Cardiac fibroblast (primary cell): ENCODE data around the gene SUCLG2.
A peak's percentile ranks its signal among the peaks of the same experiment; 100 is the strongest.

ENCODE experiments used
- DNase-seq, 2 donors: peaks; one replicate each; pipeline versions ENCODE4 v3.0.0 to v3.0.0-alpha.2; 2010; ENCODE audit warnings: low read depth in 2 of 2
- H3K4me3 ChIP-seq, 2 donors: replicated peaks in 1 of 2; 1 replicate in 1 of 2; 2 replicates in 1 of 2; pipeline ENCODE4 v1.5.1; 2011; ENCODE audit warnings: low read depth in 2 of 2, low read length in 2 of 2, mild to moderate bottlenecking in 2 of 2, moderate library complexity in 1 of 2
- TF ChIP-seq, protein P1 (sequence below): IDR thresholded peaks from one replicate; pipeline ENCODE4 v1.5.1; 2011; ENCODE audit warnings: low read depth, mild to moderate bottlenecking, low read length, inconsistent platforms

SUCLG2 gene

DNA sequence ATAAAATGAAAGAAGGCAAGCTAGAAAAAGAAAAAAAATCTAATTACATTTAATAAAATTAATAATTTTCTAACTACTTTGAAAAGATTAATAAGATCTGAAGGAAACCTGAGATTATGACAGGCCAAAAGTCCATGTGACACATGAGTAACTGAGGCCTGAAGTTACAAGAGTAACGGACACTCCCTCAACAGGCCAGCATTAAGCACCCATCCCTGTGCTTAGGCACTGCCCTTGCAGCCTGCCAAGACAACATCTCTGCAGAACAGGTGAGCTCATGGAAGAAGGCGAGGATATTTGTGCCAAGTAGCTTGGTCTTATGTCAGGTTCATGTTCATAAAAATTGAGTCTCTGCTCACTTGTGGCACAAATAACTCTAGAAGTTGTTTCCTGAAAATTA, 31.8 kb downstream of the SUCLG2 start:
- H3K4me3 ChIP-seq = no peak overlapping the region
- no peak for DNase-seq
- TF ChIP-seq, protein P1, sequence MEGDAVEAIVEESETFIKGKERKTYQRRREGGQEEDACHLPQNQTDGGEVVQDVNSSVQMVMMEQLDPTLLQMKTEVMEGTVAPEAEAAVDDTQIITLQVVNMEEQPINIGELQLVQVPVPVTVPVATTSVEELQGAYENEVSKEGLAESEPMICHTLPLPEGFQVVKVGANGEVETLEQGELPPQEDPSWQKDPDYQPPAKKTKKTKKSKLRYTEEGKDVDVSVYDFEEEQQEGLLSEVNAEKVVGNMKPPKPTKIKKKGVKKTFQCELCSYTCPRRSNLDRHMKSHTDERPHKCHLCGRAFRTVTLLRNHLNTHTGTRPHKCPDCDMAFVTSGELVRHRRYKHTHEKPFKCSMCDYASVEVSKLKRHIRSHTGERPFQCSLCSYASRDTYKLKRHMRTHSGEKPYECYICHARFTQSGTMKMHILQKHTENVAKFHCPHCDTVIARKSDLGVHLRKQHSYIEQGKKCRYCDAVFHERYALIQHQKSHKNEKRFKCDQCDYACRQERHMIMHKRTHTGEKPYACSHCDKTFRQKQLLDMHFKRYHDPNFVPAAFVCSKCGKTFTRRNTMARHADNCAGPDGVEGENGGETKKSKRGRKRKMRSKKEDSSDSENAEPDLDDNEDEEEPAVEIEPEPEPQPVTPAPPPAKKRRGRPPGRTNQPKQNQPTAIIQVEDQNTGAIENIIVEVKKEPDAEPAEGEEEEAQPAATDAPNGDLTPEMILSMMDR = no peak

- H3K4me3 ChIP-seq = no peak overlapping the region
- DNase-seq = no peak
- TF ChIP-seq, protein P1 = no peak
Measured at GRCh38 chr3:67620869-67621268, 33.5 kb downstream of the SUCLG2 start.

DNA sequence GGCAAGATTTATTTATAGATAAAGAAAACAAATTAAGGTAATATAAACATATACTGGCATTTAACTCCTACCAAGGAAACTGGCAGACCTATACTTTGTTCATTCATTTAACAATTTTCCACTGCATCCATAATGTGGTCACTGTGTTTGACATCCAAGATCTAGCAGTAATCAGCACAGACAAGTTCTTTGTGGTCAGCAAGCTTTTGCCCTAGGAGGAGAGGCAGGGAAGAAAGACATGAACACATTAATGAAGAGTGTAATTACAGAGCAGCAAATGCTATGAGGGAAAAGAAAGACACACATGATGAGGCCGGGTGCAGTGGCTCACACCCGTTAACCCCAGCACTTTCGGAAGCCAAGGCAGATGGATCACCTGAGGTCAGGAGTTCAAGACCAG, 34.4 kb downstream of the SUCLG2 start:
- DNase-seq = no peak
- TF ChIP-seq, protein P1 = no peak
- H3K4me3 ChIP-seq = no peak overlapping the region

GRCh38 chr3:67617518-67617917, 36.9 kb downstream of the SUCLG2 start:
- TF ChIP-seq, protein P1 = no peak
- DNase-seq = no peak
- no peak overlapping the region for H3K4me3 ChIP-seq

GRCh38 chr3:67616046-67616445, 38.4 kb downstream of the SUCLG2 start:
- DNase-seq = no peak
- TF ChIP-seq, protein P1 = no peak

GRCh38 chr3:67614195-67614594, 40.2 kb downstream of the SUCLG2 start:
- no peak overlapping the region for H3K4me3 ChIP-seq
- TF ChIP-seq, protein P1 = no peak
- DNase-seq = no peak

More at GRCh38 chr3:67616046-67616445, 38.4 kb downstream of the SUCLG2 start:
- no peak overlapping the region for H3K4me3 ChIP-seq

- peak; percentile 35 to 91 for DNase-seq
Measured at GRCh38 chr3:67610458-67610857, 44.0 kb downstream of the SUCLG2 start.

More at GRCh38 chr3:67610458-67610857, 44.0 kb downstream of the SUCLG2 start:
- H3K4me3 ChIP-seq = no peak overlapping the region
- TF ChIP-seq, protein P1 = no peak
